SU-DHL-6 (cell line): ENCODE results near the gene PLCB1.

Experiments used
- EZH2phosphoT487 ChIP-seq: fragments of 200-600 bp; sonication (generic), shearing (Covaris generic); conservative IDR thresholded peaks from 2 replicates; pipeline ENCODE4 v1.6.1; 2018; ENCODE audit warnings: mild to moderate bottlenecking, antibody characterized with exemption, low read length, moderate library complexity, mixed read lengths
- TF ChIP-seq, protein P1 (sequence below): fragments of 200-600 bp; sonication (generic); IDR thresholded peaks from one replicate; pipeline ENCODE4 v1.5.1; 2017; ENCODE audit warnings: antibody characterized with exemption, mild to moderate bottlenecking, low read length, moderate library complexity; ENCODE audit not compliant: insufficient read depth, poor library complexity, severe bottlenecking

DNA sequence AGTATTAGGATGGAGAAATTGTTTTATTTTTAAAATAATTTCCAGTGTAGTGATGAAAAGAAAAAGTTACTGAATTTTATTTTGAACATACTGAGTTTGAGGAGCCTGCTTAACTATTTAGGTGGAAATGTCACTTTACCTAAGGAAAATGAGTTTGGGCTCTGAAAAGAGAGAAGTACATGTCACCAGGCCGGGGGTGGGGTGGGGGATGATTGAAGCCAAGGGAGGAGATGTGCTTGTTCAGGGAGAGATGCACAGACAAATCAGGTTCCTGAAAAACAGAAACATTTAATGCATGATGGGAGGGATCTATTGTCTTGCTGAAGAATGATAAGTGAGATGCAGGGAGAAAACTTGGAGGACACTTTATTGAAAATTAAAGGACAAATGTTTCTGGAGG, 71.3 kb downstream of the PLCB1 start:
- TF ChIP-seq, protein P1, sequence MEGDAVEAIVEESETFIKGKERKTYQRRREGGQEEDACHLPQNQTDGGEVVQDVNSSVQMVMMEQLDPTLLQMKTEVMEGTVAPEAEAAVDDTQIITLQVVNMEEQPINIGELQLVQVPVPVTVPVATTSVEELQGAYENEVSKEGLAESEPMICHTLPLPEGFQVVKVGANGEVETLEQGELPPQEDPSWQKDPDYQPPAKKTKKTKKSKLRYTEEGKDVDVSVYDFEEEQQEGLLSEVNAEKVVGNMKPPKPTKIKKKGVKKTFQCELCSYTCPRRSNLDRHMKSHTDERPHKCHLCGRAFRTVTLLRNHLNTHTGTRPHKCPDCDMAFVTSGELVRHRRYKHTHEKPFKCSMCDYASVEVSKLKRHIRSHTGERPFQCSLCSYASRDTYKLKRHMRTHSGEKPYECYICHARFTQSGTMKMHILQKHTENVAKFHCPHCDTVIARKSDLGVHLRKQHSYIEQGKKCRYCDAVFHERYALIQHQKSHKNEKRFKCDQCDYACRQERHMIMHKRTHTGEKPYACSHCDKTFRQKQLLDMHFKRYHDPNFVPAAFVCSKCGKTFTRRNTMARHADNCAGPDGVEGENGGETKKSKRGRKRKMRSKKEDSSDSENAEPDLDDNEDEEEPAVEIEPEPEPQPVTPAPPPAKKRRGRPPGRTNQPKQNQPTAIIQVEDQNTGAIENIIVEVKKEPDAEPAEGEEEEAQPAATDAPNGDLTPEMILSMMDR = no peak
- TF ChIP-seq EZH2phosphoT487 = no peak
